K562 (cell line): ENCODE data around the gene NDUFA6. TPM values are rescaled to one million over a fixed set of nuclear protein-coding genes. Genes with fewer than 3 reads are reported as not detected.

Experiments
- CCAR2 ChIP-seq: fragments of 200-400 bp; formaldehyde crosslinking; IDR thresholded peaks from 2 replicates; pipeline ENCODE4 v1.6.1; 2017; ENCODE audit warnings: mild to moderate bottlenecking, low read depth, low read length
- EP400 ChIP-seq: fragments of 450-650 bp; IDR thresholded peaks from 2 replicates; pipeline ENCODE4 v1.6.1; 2017; ENCODE audit warnings: antibody characterized with exemption, mild to moderate bottlenecking, moderate library complexity
- ETS2 ChIP-seq: IDR thresholded peaks from 2 replicates; pipeline ENCODE4 v1.6.1; 2016; ENCODE audit warnings: borderline replicate concordance, missing genetic modification characterization, mild to moderate bottlenecking, moderate library complexity, missing compliant biosample characterization; ENCODE audit not compliant: poor library complexity, severe bottlenecking
- ETV6 ChIP-seq, 3 experiments: fragments of 150-350 bp in 1 of 3; sonication (generic) in 1 of 3; formaldehyde crosslinking in 1 of 3; IDR thresholded peaks; 2 replicates each; pipeline versions ENCODE4 v1.6.1 to v1.8.0; 2014 to 2022; ENCODE audit warnings: borderline replicate concordance in 2 of 3, low read depth in 2 of 3, antibody characterized with exemption in 1 of 3, low read length in 1 of 3, mild to moderate bottlenecking in 1 of 3, missing genetic modification reagents in 1 of 3
- MYC ChIP-seq, 2 experiments: fragments of 250-450 bp in 1 of 2; sonication (Bioruptor Pico) in 1 of 2; IDR thresholded peaks; 2 replicates each; pipeline versions ENCODE4 v1.5.1 to v1.6.1; 2012 to 2021; ENCODE audit warnings: low read depth in 2 of 2, borderline replicate concordance in 1 of 2, improper control_type of control experiment in 1 of 2, low read length in 1 of 2, mild to moderate bottlenecking in 1 of 2, moderate library complexity in 1 of 2
- RAD51 ChIP-seq: fragments of 450-650 bp; IDR thresholded peaks from 2 replicates; pipeline ENCODE4 v1.7.1; 2016; ENCODE audit warnings: low read depth, mild to moderate bottlenecking, borderline replicate concordance
- RFX1 ChIP-seq: fragments of 450-650 bp; IDR thresholded peaks from 2 replicates; pipeline ENCODE4 v1.6.1; 2016; ENCODE audit warnings: mild to moderate bottlenecking, moderate library complexity
- ZNF175 ChIP-seq: fragments of 200-800 bp; sonication (Bioruptor generic); IDR thresholded peaks from 2 replicates; pipeline ENCODE4 v1.6.1; 2016; ENCODE audit warnings: low read depth, mild to moderate bottlenecking, missing genetic modification characterization, missing compliant biosample characterization
- polyA plus RNA-seq, 8 experiments: library from polyadenylated mRNA; depleted of rRNA in 4 of 8; stranded (reverse) in 5 of 8; unstranded in 3 of 8; fragments of >200 nt; fragmentation: Nextera tagmentation in 2 of 8; fragmentation: Illumina TruSeq in 1 of 8; extraction: Ambion mirVana in 2 of 8; extraction: Trizol in 1 of 8; gene quantifications; 2 replicates each; pipeline versions ENCODE4 v1.2.1 to v1.2.3, GENCODE V29; 2011 to 2014; ENCODE audit warnings: inconsistent platforms in 1 of 8, missing spikeins in 1 of 8
- total RNA-seq, 7 experiments: library from RNA; depleted of rRNA in 6 of 7; stranded (reverse); fragments of >200 nt in 6 of 7; fragmentation: Illumina TruSeq in 2 of 7; extraction: Trizol in 2 of 7; gene quantifications; 2 replicates each; pipeline versions ENCODE4 v1.2.1 to v1.2.3, GENCODE V29; 2011 to 2021; ENCODE audit warnings: low replicate concordance in 1 of 7
- TF ChIP-seq, protein P1 (sequence below): fragments of 450-650 bp; IDR thresholded peaks from 2 replicates; pipeline ENCODE4 v1.6.1; 2016; ENCODE audit warnings: mild to moderate bottlenecking, moderate library complexity
- TF ChIP-seq, protein P2 (sequence below): fragments of 250-450 bp; sonication (Bioruptor Pico); IDR thresholded peaks from 2 replicates; pipeline ENCODE4 v1.5.0; 2021
- TF ChIP-seq, protein P3 (sequence below), 2 experiments: fragments of 450-650 bp in 1 of 2; sonication (generic) in 1 of 2; formaldehyde crosslinking in 1 of 2; IDR thresholded peaks in 1 of 2; conservative IDR thresholded peaks in 1 of 2; 2 replicates each; pipeline versions ENCODE4 v1.6.1 to v1.8.1; 2016 to 2023; ENCODE audit warnings: mild to moderate bottlenecking in 2 of 2, moderate library complexity in 2 of 2, inconsistent platforms in 1 of 2, missing genetic modification reagents in 1 of 2

NDUFA6 gene
- total and polyA plus RNA-seq, 9 of the 15 experiments (the other 6 are each of a cell fraction or from before 2014, with no cell fraction given): 90.0 to 474 (median 128) TPM

DNA sequence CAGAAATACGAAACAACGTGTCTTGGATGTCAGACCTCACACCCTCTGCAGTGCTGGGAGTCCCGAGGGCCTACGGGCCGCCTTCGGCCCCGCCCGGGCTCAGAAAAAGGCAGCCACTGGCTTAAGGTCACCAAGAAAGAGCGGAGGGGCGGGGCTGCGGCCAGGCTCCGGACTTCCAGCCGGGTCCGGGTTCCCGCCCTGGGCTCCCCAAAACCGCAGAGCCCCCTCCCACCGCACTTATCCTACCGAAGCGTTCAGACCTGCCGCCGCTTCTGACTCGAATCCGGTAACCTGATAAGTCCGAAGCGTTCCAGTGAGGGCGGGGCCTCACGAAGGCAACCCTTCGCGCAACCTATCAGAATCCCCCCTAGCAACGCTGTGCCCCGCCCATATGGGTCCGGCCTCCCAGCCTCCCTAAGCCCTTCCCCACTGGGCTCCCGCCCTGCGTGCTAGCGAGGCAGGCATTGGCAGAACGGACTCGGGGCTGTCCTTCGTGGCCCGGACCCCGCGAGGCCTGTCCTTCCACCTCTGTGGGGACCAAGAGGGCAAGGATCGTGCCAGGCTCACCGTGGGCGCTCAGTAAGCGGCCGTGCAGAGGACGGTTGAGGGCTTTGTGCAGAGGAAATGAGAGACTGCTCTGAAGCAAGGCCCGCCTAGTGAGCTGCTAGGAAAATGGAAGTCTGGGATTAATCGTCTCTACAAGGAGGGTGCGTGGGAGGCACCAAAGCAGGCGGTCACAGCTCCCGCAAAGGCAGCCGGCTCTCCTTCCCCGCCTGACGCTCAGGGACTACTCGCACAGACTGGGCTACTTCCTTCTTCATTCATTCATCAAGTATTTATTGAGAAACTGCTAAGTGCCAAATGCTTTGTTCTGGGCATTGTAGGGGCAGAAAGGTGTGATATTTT is 19.8 kb downstream of the NDUFA6 start, which contains the start of gene NAGA (continued):
- TF ChIP-seq, protein P1, sequence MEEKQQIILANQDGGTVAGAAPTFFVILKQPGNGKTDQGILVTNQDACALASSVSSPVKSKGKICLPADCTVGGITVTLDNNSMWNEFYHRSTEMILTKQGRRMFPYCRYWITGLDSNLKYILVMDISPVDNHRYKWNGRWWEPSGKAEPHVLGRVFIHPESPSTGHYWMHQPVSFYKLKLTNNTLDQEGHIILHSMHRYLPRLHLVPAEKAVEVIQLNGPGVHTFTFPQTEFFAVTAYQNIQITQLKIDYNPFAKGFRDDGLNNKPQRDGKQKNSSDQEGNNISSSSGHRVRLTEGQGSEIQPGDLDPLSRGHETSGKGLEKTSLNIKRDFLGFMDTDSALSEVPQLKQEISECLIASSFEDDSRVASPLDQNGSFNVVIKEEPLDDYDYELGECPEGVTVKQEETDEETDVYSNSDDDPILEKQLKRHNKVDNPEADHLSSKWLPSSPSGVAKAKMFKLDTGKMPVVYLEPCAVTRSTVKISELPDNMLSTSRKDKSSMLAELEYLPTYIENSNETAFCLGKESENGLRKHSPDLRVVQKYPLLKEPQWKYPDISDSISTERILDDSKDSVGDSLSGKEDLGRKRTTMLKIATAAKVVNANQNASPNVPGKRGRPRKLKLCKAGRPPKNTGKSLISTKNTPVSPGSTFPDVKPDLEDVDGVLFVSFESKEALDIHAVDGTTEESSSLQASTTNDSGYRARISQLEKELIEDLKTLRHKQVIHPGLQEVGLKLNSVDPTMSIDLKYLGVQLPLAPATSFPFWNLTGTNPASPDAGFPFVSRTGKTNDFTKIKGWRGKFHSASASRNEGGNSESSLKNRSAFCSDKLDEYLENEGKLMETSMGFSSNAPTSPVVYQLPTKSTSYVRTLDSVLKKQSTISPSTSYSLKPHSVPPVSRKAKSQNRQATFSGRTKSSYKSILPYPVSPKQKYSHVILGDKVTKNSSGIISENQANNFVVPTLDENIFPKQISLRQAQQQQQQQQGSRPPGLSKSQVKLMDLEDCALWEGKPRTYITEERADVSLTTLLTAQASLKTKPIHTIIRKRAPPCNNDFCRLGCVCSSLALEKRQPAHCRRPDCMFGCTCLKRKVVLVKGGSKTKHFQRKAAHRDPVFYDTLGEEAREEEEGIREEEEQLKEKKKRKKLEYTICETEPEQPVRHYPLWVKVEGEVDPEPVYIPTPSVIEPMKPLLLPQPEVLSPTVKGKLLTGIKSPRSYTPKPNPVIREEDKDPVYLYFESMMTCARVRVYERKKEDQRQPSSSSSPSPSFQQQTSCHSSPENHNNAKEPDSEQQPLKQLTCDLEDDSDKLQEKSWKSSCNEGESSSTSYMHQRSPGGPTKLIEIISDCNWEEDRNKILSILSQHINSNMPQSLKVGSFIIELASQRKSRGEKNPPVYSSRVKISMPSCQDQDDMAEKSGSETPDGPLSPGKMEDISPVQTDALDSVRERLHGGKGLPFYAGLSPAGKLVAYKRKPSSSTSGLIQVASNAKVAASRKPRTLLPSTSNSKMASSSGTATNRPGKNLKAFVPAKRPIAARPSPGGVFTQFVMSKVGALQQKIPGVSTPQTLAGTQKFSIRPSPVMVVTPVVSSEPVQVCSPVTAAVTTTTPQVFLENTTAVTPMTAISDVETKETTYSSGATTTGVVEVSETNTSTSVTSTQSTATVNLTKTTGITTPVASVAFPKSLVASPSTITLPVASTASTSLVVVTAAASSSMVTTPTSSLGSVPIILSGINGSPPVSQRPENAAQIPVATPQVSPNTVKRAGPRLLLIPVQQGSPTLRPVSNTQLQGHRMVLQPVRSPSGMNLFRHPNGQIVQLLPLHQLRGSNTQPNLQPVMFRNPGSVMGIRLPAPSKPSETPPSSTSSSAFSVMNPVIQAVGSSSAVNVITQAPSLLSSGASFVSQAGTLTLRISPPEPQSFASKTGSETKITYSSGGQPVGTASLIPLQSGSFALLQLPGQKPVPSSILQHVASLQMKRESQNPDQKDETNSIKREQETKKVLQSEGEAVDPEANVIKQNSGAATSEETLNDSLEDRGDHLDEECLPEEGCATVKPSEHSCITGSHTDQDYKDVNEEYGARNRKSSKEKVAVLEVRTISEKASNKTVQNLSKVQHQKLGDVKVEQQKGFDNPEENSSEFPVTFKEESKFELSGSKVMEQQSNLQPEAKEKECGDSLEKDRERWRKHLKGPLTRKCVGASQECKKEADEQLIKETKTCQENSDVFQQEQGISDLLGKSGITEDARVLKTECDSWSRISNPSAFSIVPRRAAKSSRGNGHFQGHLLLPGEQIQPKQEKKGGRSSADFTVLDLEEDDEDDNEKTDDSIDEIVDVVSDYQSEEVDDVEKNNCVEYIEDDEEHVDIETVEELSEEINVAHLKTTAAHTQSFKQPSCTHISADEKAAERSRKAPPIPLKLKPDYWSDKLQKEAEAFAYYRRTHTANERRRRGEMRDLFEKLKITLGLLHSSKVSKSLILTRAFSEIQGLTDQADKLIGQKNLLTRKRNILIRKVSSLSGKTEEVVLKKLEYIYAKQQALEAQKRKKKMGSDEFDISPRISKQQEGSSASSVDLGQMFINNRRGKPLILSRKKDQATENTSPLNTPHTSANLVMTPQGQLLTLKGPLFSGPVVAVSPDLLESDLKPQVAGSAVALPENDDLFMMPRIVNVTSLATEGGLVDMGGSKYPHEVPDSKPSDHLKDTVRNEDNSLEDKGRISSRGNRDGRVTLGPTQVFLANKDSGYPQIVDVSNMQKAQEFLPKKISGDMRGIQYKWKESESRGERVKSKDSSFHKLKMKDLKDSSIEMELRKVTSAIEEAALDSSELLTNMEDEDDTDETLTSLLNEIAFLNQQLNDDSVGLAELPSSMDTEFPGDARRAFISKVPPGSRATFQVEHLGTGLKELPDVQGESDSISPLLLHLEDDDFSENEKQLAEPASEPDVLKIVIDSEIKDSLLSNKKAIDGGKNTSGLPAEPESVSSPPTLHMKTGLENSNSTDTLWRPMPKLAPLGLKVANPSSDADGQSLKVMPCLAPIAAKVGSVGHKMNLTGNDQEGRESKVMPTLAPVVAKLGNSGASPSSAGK: peak; percentile 96
- peak; percentile 60; the same call in 1 of the 2 replicates for TF ChIP-seq EP400
- no peak; the same call in none of the 2 replicates for TF ChIP-seq MYC (IDR thresholded peaks at IDR 0.05; ENCODE audit: low read depth, low read length)
- TF ChIP-seq MYC (CRISPR knock-in tag; IDR thresholded peaks at IDR 0.05; ENCODE audit: borderline replicate concordance, low read depth): no peak
- no peak for TF ChIP-seq RAD51
- no peak for TF ChIP-seq CCAR2
- no peak for TF ChIP-seq ETS2 (tag)
- TF ChIP-seq, protein P2, sequence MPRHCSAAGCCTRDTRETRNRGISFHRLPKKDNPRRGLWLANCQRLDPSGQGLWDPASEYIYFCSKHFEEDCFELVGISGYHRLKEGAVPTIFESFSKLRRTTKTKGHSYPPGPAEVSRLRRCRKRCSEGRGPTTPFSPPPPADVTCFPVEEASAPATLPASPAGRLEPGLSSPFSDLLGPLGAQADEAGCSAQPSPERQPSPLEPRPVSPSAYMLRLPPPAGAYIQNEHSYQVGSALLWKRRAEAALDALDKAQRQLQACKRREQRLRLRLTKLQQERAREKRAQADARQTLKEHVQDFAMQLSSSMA (CRISPR knock-in tag): no peak
- TF ChIP-seq ETV6 (IDR thresholded peaks at IDR 0.05; ENCODE audit: borderline replicate concordance in 1 of 2, low read depth in 2 of 2, low read length in 1 of 2): no peak
- TF ChIP-seq ETV6 (CRISPR knock-in tag; IDR thresholded peaks at IDR 0.05; ENCODE audit: borderline replicate concordance): no peak
- TF ChIP-seq, protein P3, sequence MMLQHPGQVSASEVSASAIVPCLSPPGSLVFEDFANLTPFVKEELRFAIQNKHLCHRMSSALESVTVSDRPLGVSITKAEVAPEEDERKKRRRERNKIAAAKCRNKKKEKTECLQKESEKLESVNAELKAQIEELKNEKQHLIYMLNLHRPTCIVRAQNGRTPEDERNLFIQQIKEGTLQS (IDR thresholded peaks at IDR 0.05): no peak
- TF ChIP-seq, protein P3 (CRISPR knock-in tag; conservative IDR thresholded peaks at IDR 0.05): no peak
- TF ChIP-seq ZNF175 (CRISPR knock-in tag): no peak
- TF ChIP-seq RFX1: peak; percentile 82
